DND-41 (cell line): ENCODE measurements around the gene TBXT.

Experiments used
- CTCF ChIP-seq: IDR thresholded peaks from 2 replicates; pipeline ENCODE4 v1.5.1; 2012; ENCODE audit warnings: borderline replicate concordance, low read length, moderate library complexity, mild to moderate bottlenecking; ENCODE audit not compliant: poor library complexity, severe bottlenecking; ENCODE audit errors: extremely low read depth
- EZH2 ChIP-seq: IDR thresholded peaks from 3 replicates; pipeline ENCODE4 v1.6.1; 2012; ENCODE audit warnings: borderline replicate concordance, low read depth, mild to moderate bottlenecking, moderate library complexity, low read length, inconsistent platforms; ENCODE audit not compliant: severe bottlenecking

- TF ChIP-seq CTCF, result no peak
- no peak for TF ChIP-seq EZH2
These were observed 15.9 kb downstream of the TBXT start for GRCh38 chr6:166151798-166152197.
